ENCODE results near the gene APOM. TPM values are rescaled to one million over a fixed set of nuclear protein-coding genes. Genes with fewer than 3 reads are reported as not detected.

APOM gene
- total RNA-seq, 2 experiments from 2014 or later: 5.1 to 5.7 TPM

- Mint-ChIP-seq H3K27ac (peak overlapping the region; percentile 91), H3K4me1 (peaks cover 68% of the 10 kb centered on the region)
Measured at GRCh38 chr6:31659649-31660380, 4.1 kb downstream of the APOM start.

GRCh38 chr6:31660381-31661261 is 4.9 kb downstream of the APOM start, which contains the start of gene C6orf47:
Gene C6orf47, minus strand, starts transcription at chr6:31660778. Its CDS starts 831 bp downstream, at chr6:31659947.
- DNase-seq: peak; percentile 86
- Mint-ChIP-seq H3K9me3 (no peaks in the 10 kb centered on the region), H3K27me3 (no peaks in the 10 kb centered on the region), H3K4me1 (peaks cover 64% of the 10 kb centered on the region), H3K4me3 (peak within 1 kb of the TSS; percentile 97), H3K36me3 (peaks cover 68% of the 10 kb centered on the region), H3K27ac (peak within 1 kb of the TSS; percentile 91)

More at GRCh38 chr6:31659649-31660380, 4.1 kb downstream of the APOM start:
- DNase-seq: peak; percentile 43
- H3K36me3 Mint-ChIP-seq: peaks cover 70% of the 10 kb centered on the region
- no peaks in the 10 kb centered on the region for H3K9me3 Mint-ChIP-seq
- peak overlapping the region; percentile 97 for H3K4me3 Mint-ChIP-seq
- H3K27me3 Mint-ChIP-seq: no peaks in the 10 kb centered on the region

GRCh38 chr6:31661262-31662123 is 5.8 kb downstream of the APOM start:
- peak overlapping the region; percentile 97 for H3K4me3 Mint-ChIP-seq
- peaks cover 66% of the 10 kb centered on the region for H3K36me3 Mint-ChIP-seq
- H3K27me3 Mint-ChIP-seq: no peaks in the 10 kb centered on the region
- peaks cover 62% of the 10 kb centered on the region for H3K4me1 Mint-ChIP-seq
- peak overlapping the region; percentile 79 for H3K27ac Mint-ChIP-seq
- H3K9me3 Mint-ChIP-seq: no peaks in the 10 kb centered on the region
- DNase-seq: no peak

- Mint-ChIP-seq H3K4me1 (peaks cover 66% of the 10 kb centered on the region), H3K36me3 (peaks cover 69% of the 10 kb centered on the region), H3K27ac (peak overlapping the region; percentile 79), H3K27me3 (no peaks in the 10 kb centered on the region), H3K9me3 (no peaks in the 10 kb centered on the region), H3K4me3 (peak overlapping the region; percentile 11)
- DNase-seq: no peak
Measured at GRCh38 chr6:31662124-31662723, 6.5 kb downstream of the APOM start.

GRCh38 chr6:31663126-31663960 is 7.6 kb downstream of the APOM start:
- Mint-ChIP-seq H3K27ac (peak overlapping the region; percentile 97), H3K27me3 (no peaks in the 10 kb centered on the region), H3K36me3 (peaks cover 72% of the 10 kb centered on the region), H3K4me3 (peak overlapping the region; percentile 96), H3K4me1 (peaks cover 66% of the 10 kb centered on the region), H3K9me3 (no peaks in the 10 kb centered on the region)
- DNase-seq: no peak

- peaks cover 76% of the 10 kb centered on the region for H3K36me3 Mint-ChIP-seq
Measured at GRCh38 chr6:31663961-31664789, 8.5 kb downstream of the APOM start.

GRCh38 chr6:31664790-31665500 is 9.3 kb downstream of the APOM start, which contains the start of gene GPANK1:
Gene GPANK1, minus strand, starts transcription at chr6:31664997. Its CDS starts 519 bp downstream, at chr6:31664478.
- Mint-ChIP-seq H3K4me3 (peak within 1 kb of the TSS; percentile 96), H3K9me3 (no peaks in the 10 kb centered on the region), H3K27me3 (no peaks in the 10 kb centered on the region), H3K36me3 (peaks cover 69% of the 10 kb centered on the region), H3K27ac (peak within 1 kb of the TSS; percentile 97), H3K4me1 (peaks cover 51% of the 10 kb centered on the region)
- peak; percentile 86 for DNase-seq

More at GRCh38 chr6:31663961-31664789, 8.5 kb downstream of the APOM start:
- Mint-ChIP-seq H3K9me3 (no peaks in the 10 kb centered on the region), H3K27me3 (no peaks in the 10 kb centered on the region), H3K4me1 (peaks cover 59% of the 10 kb centered on the region), H3K4me3 (peak overlapping the region; percentile 96), H3K27ac (peak overlapping the region; percentile 97)
- DNase-seq: no peak

GRCh38 chr6:31665501-31666336 is 10.0 kb downstream of the APOM start, which contains the start of gene CSNK2B:
Gene CSNK2B, plus strand, starts transcription at chr6:31666080. Its CDS starts 752 bp downstream, at chr6:31666832.
- H3K36me3 Mint-ChIP-seq: peaks cover 70% of the 10 kb centered on the region

GRCh38 chr6:31666337-31666965 is 10.8 kb downstream of the APOM start:
- Mint-ChIP-seq H3K9me3 (no peaks in the 10 kb centered on the region), H3K27ac (peak overlapping the region; percentile 97), H3K4me1 (peaks cover 41% of the 10 kb centered on the region), H3K4me3 (peak overlapping the region; percentile 96), H3K27me3 (no peaks in the 10 kb centered on the region), H3K36me3 (peaks cover 65% of the 10 kb centered on the region)
- DNase-seq: no peak

More at GRCh38 chr6:31665501-31666336, 10.0 kb downstream of the APOM start, which contains the start of gene CSNK2B:
- peak within 1 kb of the TSS; percentile 96 for H3K4me3 Mint-ChIP-seq
- H3K4me1 Mint-ChIP-seq: peaks cover 48% of the 10 kb centered on the region
- H3K27me3 Mint-ChIP-seq: no peaks in the 10 kb centered on the region
- no peaks in the 10 kb centered on the region for H3K9me3 Mint-ChIP-seq
- peak; percentile 98 for DNase-seq
- H3K27ac Mint-ChIP-seq: peak within 1 kb of the TSS; percentile 97

GRCh38 chr6:31669676-31670075 is 14.0 kb downstream of the APOM start, which contains the start of gene LY6G5B:
Gene LY6G5B, plus strand, starts transcription at chr6:31669976. Its CDS starts 975 bp downstream, at chr6:31670951.
- Mint-ChIP-seq H3K4me3 (no peak within 1 kb of the TSS), H3K27me3 (no peaks in the 10 kb centered on the region), H3K4me1 (peaks cover 22% of the 10 kb centered on the region), H3K9me3 (no peaks in the 10 kb centered on the region), H3K27ac (peak within 1 kb of the TSS; percentile 29), H3K36me3 (peaks cover 45% of the 10 kb centered on the region)
- no peak for DNase-seq

- H3K4me1 Mint-ChIP-seq: peaks cover 9% of the 10 kb centered on the region
- peaks cover 5% of the 10 kb centered on the region for H3K36me3 Mint-ChIP-seq
- no peaks in the 10 kb centered on the region for H3K9me3 Mint-ChIP-seq
- no peak overlapping the region for H3K27ac Mint-ChIP-seq
- no peaks in the 10 kb centered on the region for H3K27me3 Mint-ChIP-seq
- no peak overlapping the region for H3K4me3 Mint-ChIP-seq
- no peak for DNase-seq
Measured at GRCh38 chr6:31676322-31676903, 20.7 kb downstream of the APOM start.

Measured in activated naive CD8-positive, alpha-beta T cell treated with anti-CD3 and anti-CD28 coated beads for 36 hours (primary cell).